Spleen (tissue), 13 donors: Measurements from ENCODE around the gene USP15. TPM values are rescaled to one million over a fixed set of nuclear protein-coding genes. Genes with fewer than 3 reads are reported as not detected.

ENCODE experiments used
- DNase-seq: peaks from one replicate; pipeline ENCODE4 v3.0.0-alpha.2; 2020
- H3K27ac ChIP-seq, 8 donors: fragments of 200-600 bp; sonication (generic) in 7 of 8; 1 replicate in 4 of 8; 2 replicates in 4 of 8; pipeline versions ENCODE4 v1.5.0 to v1.8.0; 2016 to 2021; ENCODE audit warnings: inconsistent platforms in 4 of 8, mild to moderate bottlenecking in 4 of 8, moderate library complexity in 1 of 8
- H3K27me3 ChIP-seq, 7 donors: fragments of 200-600 bp; sonication (generic) in 6 of 7; replicated peaks in 1 of 7; 1 replicate in 4 of 7; 2 replicates in 3 of 7; pipeline versions ENCODE4 v1.5.0 to v1.8.0; 2016 to 2021; ENCODE audit warnings: inconsistent platforms in 3 of 7, mild to moderate bottlenecking in 1 of 7
- H3K36me3 ChIP-seq, 6 donors: fragments of 200-600 bp; sonication (generic) in 5 of 6; 1 replicate in 4 of 6; 2 replicates in 2 of 6; pipeline versions ENCODE4 v1.5.0 to v1.8.0; 2016 to 2021; ENCODE audit warnings: inconsistent platforms in 2 of 6
- H3K4me1 ChIP-seq, 6 donors: fragments of 200-600 bp; sonication (generic) in 5 of 6; 1 replicate in 3 of 6; 2 replicates in 3 of 6; pipeline versions ENCODE4 v1.5.0 to v1.8.0; 2016 to 2021; ENCODE audit warnings: inconsistent platforms in 3 of 6
- H3K4me3 ChIP-seq, 8 donors: fragments of 200-600 bp; sonication (generic) in 7 of 8; 1 replicate in 4 of 8; 2 replicates in 4 of 8; pipeline versions ENCODE4 v1.5.0 to v1.8.0; 2016 to 2021; ENCODE audit warnings: inconsistent platforms in 4 of 8, mild to moderate bottlenecking in 4 of 8, moderate library complexity in 2 of 8
- H3K9me3 ChIP-seq, 8 donors: fragments of 200-600 bp; sonication (generic) in 7 of 8; 1 replicate in 4 of 8; 2 replicates in 4 of 8; pipeline versions ENCODE4 v1.5.0 to v1.8.0; 2016 to 2021; ENCODE audit warnings: inconsistent platforms in 4 of 8
- POLR2A ChIP-seq, 3 donors: fragments of 450-650 bp; IDR thresholded peaks; one replicate each; pipeline ENCODE4 v1.5.1; 2017; ENCODE audit warnings: antibody characterized with exemption in 3 of 3, mild to moderate bottlenecking in 1 of 3
- POLR2AphosphoS5 ChIP-seq, 3 donors: sonication (generic); formaldehyde crosslinking; IDR thresholded peaks; one replicate each; pipeline ENCODE4 v1.5.1; 2017; ENCODE audit warnings: antibody characterized with exemption in 3 of 3
- WGBS, 5 donors: extraction: QIAGEN DNeasy Blood & Tissue Kit in 3 of 5; methylation state at CpG; one replicate each; pipeline versions ENCODE4 v1.1.5 to v1.1.7; 2013 to 2018; 5-methylcytosine and 5-hydroxymethylcytosine counted together
- intact Hi-C: fragments of 100-400 bp; cut with DNase I; formaldehyde crosslinking; loops from one replicate; pipeline ENCODE4 v1.15.0; 2023; ENCODE audit warnings: low total_unique reads
- long read RNA-seq, 2 donors: transcript quantifications; one replicate each; lab custom pipeline, GENCODE V29; 2026
- polyA plus RNA-seq, 3 donors: library from polyadenylated mRNA; stranded (reverse); fragments of 200-250 nt; gene quantifications; one replicate each; pipeline ENCODE4 v1.2.1, GENCODE V29; 2013
- total RNA-seq, 7 donors: library from RNA; depleted of rRNA in 3 of 7; stranded (reverse); fragments of >200 nt in 3 of 7; fragmentation: NEBNext Ultra II Directional in 4 of 7; extraction: Animal tissue kit (Norgen Biotek cat#: 25700) in 4 of 7; gene quantifications; one replicate each; pipeline versions ENCODE4 v1.1.0 to v1.2.1, GENCODE V29; 2016 to 2021
- TF ChIP-seq, protein P1 (sequence below), 11 experiments: fragments of 200-600 bp in 7 of 11; fragments of 450-650 bp in 4 of 11; sonication (generic) in 4 of 11; IDR thresholded peaks in 8 of 11; conservative IDR thresholded peaks in 3 of 11; 1 replicate in 7 of 11; 2 replicates in 4 of 11; pipeline versions ENCODE4 v1.4.0 to v1.8.0; 2016 to 2021; ENCODE audit warnings: antibody characterized with exemption in 11 of 11, inconsistent platforms in 4 of 11, mild to moderate bottlenecking in 1 of 11
- donor health status: healthy with polysubstance abuse.
- donor health status: DM: no; HTN: no; CAD: no; lungs with moderate emphysema.
- donor health status: DM: no; HTN: no; CAD: no.
- donor health status: Bipolar disorder and iron deficiency.
- donor health status: healthy.
- donor health status: DM: no; HTN: no; CAD: no.
- donor health status: DM: yes; HTN: yes; CAD: no.

USP15 gene
- total RNA-seq = 100 to 1,000 TPM; 145 to 288 (median 183) TPM
- 100 to 1,000 TPM in 1 of 3 donors, 10 to 100 TPM in 2; 65.3 to 115 (median 87.1) TPM for polyA plus RNA-seq
- long read RNA-seq, donor 1, full-length matches to known transcripts = 20 of 25 reads
- long read RNA-seq, donor 1, partial matches to known transcripts = 5 of 25 reads
- long read RNA-seq, donor 1, other reads (novel, unspliced or antisense) = 0 of 25 reads
- long read RNA-seq, donor 2, full-length matches to known transcripts = 13 of 13 reads
- long read RNA-seq, donor 2, partial matches to known transcripts = 0 of 13 reads
- long read RNA-seq, donor 2, other reads (novel, unspliced or antisense) = 0 of 13 reads

DNA sequence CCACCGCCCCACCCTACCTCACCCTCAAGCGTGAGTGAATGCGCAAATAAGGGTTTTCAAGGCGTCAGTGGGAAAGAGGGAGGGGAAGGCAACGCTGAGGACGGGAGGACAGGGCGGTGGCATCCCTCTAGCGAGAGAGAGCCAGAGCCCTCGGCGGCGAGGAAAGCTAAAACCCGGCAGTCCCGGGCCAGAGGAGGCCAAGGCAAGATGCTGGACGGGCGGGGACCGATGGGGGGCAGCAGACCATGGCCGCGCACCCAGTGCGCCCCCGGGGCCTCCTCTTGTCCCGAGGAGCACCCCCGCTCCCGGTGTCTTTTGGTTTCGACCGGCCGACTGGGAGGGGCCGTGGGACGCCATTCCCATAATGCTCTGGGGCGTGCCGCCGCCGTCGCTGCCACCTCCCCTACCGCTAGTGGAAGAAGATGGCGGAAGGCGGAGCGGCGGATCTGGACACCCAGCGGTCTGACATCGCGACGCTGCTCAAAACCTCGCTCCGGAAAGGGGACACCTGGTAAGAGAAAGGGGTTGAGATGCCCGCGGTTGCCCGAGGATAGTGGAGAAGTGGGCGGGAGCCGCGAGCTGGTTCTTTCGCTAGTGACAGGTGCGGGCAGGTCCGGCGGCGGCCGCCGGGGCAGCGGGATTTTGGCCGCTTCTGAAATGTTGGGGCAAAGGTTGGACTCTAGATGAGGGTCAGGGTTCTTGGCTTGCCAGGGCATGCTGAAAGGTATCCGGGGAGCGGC is at the start of gene USP15:
TSS of gene USP15 (plus strand) at position 412 of the 740 bp plus-strand sequence. CDS start at position 423, 11 bp downstream.
- no peaks in the 10 kb centered on the region for H3K27me3 ChIP-seq
- H3K36me3 ChIP-seq = no peaks in the 10 kb centered on the region
- DNase-seq = peak; percentile 99
- intact Hi-C loops = no loop called here
- H3K4me1 ChIP-seq = peaks cover 38 to 85% (median 57%) of the 10 kb centered on the region in 6 donors
- TF ChIP-seq POLR2A (IDR thresholded peaks at IDR 0.05) = peak in 2 of 3 donors; percentile 74 to 80
- TF ChIP-seq POLR2AphosphoS5 (IDR thresholded peaks at IDR 0.05) = peak; percentile 94 to 98 (median 95)
- TF ChIP-seq, protein P1, sequence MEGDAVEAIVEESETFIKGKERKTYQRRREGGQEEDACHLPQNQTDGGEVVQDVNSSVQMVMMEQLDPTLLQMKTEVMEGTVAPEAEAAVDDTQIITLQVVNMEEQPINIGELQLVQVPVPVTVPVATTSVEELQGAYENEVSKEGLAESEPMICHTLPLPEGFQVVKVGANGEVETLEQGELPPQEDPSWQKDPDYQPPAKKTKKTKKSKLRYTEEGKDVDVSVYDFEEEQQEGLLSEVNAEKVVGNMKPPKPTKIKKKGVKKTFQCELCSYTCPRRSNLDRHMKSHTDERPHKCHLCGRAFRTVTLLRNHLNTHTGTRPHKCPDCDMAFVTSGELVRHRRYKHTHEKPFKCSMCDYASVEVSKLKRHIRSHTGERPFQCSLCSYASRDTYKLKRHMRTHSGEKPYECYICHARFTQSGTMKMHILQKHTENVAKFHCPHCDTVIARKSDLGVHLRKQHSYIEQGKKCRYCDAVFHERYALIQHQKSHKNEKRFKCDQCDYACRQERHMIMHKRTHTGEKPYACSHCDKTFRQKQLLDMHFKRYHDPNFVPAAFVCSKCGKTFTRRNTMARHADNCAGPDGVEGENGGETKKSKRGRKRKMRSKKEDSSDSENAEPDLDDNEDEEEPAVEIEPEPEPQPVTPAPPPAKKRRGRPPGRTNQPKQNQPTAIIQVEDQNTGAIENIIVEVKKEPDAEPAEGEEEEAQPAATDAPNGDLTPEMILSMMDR (IDR thresholded peaks at IDR 0.05 in 8 of 11, conservative IDR thresholded peaks at IDR 0.05 in 3 of 11) = peak; percentile 55 to 88 (median 79)
- 0 to 1% (median 0%) methylated on average over 49 to 61 of the region's 61 CpGs for WGBS, 5 donors
- peak within 1 kb of the TSS; percentile 94 to 99 (median 98) for H3K27ac ChIP-seq
- peak within 1 kb of the TSS; percentile 84 to 99 (median 94) for H3K4me3 ChIP-seq
- no peaks in the 10 kb centered on the region for H3K9me3 ChIP-seq

DNA sequence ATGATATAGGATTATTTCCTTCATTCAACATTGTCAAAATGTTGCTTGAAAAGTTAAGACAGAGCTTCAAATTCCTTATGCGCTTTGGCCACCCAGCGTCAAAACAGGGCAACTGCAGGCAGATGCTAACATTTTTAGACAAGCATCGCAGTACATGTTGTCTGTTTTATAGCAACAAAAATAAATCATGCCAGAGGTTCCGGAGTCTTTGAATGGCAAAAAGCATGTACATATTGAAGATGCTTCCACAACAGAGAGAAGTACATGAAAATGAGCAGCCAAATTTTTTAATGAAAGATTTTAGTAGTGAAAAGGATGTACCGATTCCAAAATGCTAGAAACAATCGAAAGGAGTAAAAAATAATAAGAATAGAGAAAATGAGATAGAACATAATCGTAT is 49.8 kb upstream of the USP15 start:
- H3K27ac ChIP-seq = peak overlapping the region in 2 of 8 donors; percentile 70 to 76
- TF ChIP-seq, protein P1 (IDR thresholded peaks at IDR 0.05 in 8 of 11, conservative IDR thresholded peaks at IDR 0.05 in 3 of 11) = peak in 10 of 11 experiments; percentile 54 to 84 (median 78)
- TF ChIP-seq POLR2A (IDR thresholded peaks at IDR 0.05) = no peak
- H3K27me3 ChIP-seq = no peaks in the 10 kb centered on the region
- intact Hi-C loops = no loop called here
- H3K36me3 ChIP-seq = no peaks in the 10 kb centered on the region
- no peak for DNase-seq
- H3K9me3 ChIP-seq = no peaks in the 10 kb centered on the region
- H3K4me1 ChIP-seq = peaks cover 0 to 18% (median 6%) of the 10 kb centered on the region in 6 donors
- no peak overlapping the region for H3K4me3 ChIP-seq
- WGBS, 5 donors = 30 to 34% (median 32%) methylated on average over 7 of the region's 7 CpGs

DNA sequence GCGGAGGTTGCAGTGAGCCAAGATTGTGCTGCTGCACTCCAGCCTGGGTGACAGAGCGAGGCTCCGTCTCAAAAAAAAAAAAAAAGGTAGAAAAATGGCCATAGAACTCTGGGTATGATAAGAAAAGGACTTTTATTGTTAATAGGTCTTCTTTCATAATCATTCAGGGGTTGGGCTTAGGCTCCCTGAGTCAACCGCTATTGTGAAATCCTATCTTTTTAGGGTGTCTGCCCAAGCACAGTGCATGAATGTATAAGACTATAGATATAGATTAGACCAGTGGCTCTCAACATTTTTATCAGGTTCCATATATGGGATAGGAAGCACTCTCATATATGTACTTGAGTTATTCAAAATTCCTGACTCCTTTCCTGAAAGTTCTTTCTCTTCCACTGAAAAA is 48.7 kb upstream of the USP15 start:
- H3K36me3 ChIP-seq = no peaks in the 10 kb centered on the region
- intact Hi-C loops = no loop called here
- no peak overlapping the region for H3K4me3 ChIP-seq
- WGBS, 5 donors = 54 to 88% (median 68%) methylated on average over 4 of the region's 4 CpGs
- TF ChIP-seq POLR2AphosphoS5 (IDR thresholded peaks at IDR 0.05) = no peak
- TF ChIP-seq POLR2A (IDR thresholded peaks at IDR 0.05) = no peak
- TF ChIP-seq, protein P1 (IDR thresholded peaks at IDR 0.05 in 8 of 11, conservative IDR thresholded peaks at IDR 0.05 in 3 of 11) = no peak
- no peak for DNase-seq
- H3K4me1 ChIP-seq = peaks cover 0 to 25% (median 6%) of the 10 kb centered on the region in 6 donors
- no peaks in the 10 kb centered on the region for H3K9me3 ChIP-seq
- no peaks in the 10 kb centered on the region for H3K27me3 ChIP-seq
- H3K27ac ChIP-seq = peak overlapping the region in 4 of 8 donors; percentile 16 to 76 (median 51)

DNA sequence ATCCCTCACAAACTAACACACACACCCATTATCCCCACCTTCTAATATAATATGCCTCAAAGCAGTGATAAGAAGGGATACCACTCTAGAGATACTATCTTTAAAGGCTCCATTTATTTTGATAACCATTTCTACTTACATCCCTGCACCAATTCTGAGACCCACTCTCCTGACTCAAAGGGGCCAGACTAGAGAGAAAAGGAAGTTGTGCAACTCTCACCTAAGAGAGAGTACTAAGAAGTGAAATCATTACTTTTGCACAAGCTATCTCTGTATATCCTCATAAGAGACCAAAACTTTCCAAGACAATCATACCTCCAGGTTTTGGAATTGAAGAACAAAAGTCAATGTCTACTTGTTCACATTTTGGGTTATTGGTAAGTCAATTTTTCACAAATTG is 45.4 kb upstream of the USP15 start:
- Histone ChIP-seq H3K4me1 (peaks cover 0 to 37% (median 6%) of the 10 kb centered on the region in 6 donors), H3K36me3 (no peaks in the 10 kb centered on the region), H3K27ac (peak overlapping the region in 7 of 8 donors; percentile 41 to 90 (median 85)), H3K9me3 (no peaks in the 10 kb centered on the region), H3K27me3 (no peaks in the 10 kb centered on the region), H3K4me3 (peak overlapping the region in 1 of 8 donors; percentile 48)
- intact Hi-C loops = no loop called here
- DNase-seq = no peak
- TF ChIP-seq POLR2A (IDR thresholded peaks at IDR 0.05) = no peak
- no peak for TF ChIP-seq POLR2AphosphoS5 (IDR thresholded peaks at IDR 0.05)
- TF ChIP-seq, protein P1 (IDR thresholded peaks at IDR 0.05 in 8 of 11, conservative IDR thresholded peaks at IDR 0.05 in 3 of 11) = no peak
